ENCODE results near the gene DCXR.
A peak's percentile ranks its signal among the peaks of the same experiment; 100 is the strongest.

Gene DCXR

DNA sequence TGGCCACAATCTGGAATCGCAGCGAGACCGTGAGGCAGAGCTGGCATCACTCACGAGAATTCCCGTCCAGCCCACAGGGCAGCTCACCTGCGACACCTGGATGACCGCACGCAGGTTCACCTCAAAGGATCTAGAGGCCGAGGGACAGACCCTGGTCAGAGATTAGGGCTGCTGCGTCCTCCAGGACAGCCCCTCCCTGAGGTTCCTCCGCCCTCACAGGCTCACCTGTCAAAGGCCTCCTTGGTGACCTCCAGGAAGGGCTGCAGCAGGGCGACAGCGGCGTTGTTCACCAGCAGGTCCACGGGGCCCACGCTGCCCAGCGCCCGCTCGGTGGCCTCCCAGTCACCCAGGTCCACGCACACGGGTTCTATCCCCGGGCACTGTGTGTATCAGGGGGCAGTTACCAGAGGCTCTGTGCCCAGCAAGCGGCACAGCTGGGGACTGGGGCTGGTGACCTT, 834 bp downstream of the DCXR start:
- peaks cover 28% of the 10 kb centered on the region for H3K36me3 ChIP-seq (ENCODE audit: insufficient read depth, low read length)
- H3K4me2 ChIP-seq (ENCODE audit: insufficient read depth, low read length) = peak overlapping the region; percentile 85
- H3K4me3 ChIP-seq (ENCODE audit: low read depth in 1 of 2, low read length in 2 of 2) = peak overlapping the region; percentile 67 to 68
- H3K27me3 ChIP-seq (ENCODE audit: insufficient read depth, low read length, poor library complexity) = no peaks in the 10 kb centered on the region
- ATAC-seq (ENCODE audit: insufficient read depth, low read depth) (no peak), DNase-seq (no peak)
- peak overlapping the region; percentile 74 for H3K9ac ChIP-seq (ENCODE audit: low read depth, low read length)
- no peak for TF ChIP-seq EZH2 (IDR thresholded peaks at IDR 0.05; ENCODE audit: borderline replicate concordance, low read depth, low read length, severe bottlenecking)
- no peak for TF ChIP-seq CTCF (IDR thresholded peaks at IDR 0.05; ENCODE audit: borderline replicate concordance, extremely low read depth, low read length, poor library complexity, severe bottlenecking)
- H3K9me3 ChIP-seq (ENCODE audit: insufficient read depth, low read length, severe bottlenecking) = no peaks in the 10 kb centered on the region
- H3K79me2 ChIP-seq (ENCODE audit: insufficient read depth, low read length) = peaks cover 21% of the 10 kb centered on the region
- peaks cover 29% of the 10 kb centered on the region for H4K20me1 ChIP-seq (ENCODE audit: insufficient read depth, low read length)
- peak overlapping the region; percentile 77 for H3K27ac ChIP-seq (ENCODE audit: low read length)
- H2AFZ ChIP-seq (ENCODE audit: low read depth, low read length) = peak overlapping the region; percentile 65
- H3K4me1 ChIP-seq (ENCODE audit: insufficient read depth, low read length) = peaks cover 36% of the 10 kb centered on the region

- H3K4me2 ChIP-seq (ENCODE audit: insufficient read depth, low read length) = peak overlapping the region; percentile 85
- H3K36me3 ChIP-seq (ENCODE audit: insufficient read depth, low read length) = peaks cover 28% of the 10 kb centered on the region
- no peak for TF ChIP-seq EZH2 (IDR thresholded peaks at IDR 0.05; ENCODE audit: borderline replicate concordance, low read depth, low read length, severe bottlenecking)
- TF ChIP-seq CTCF (IDR thresholded peaks at IDR 0.05; ENCODE audit: borderline replicate concordance, extremely low read depth, low read length, poor library complexity, severe bottlenecking) = no peak
- H3K9ac ChIP-seq (ENCODE audit: low read depth, low read length) = peak overlapping the region; percentile 74
- H3K27me3 ChIP-seq (ENCODE audit: insufficient read depth, low read length, poor library complexity) = no peaks in the 10 kb centered on the region
- H3K4me3 ChIP-seq (ENCODE audit: low read depth in 1 of 2, low read length in 2 of 2) = peak overlapping the region; percentile 67 to 68; a peak in 3 of 4 replicates
- ATAC-seq (ENCODE audit: insufficient read depth, low read depth) (no peak), DNase-seq (no peak)
- H2AFZ ChIP-seq (ENCODE audit: low read depth, low read length) = no peak overlapping the region
- H3K4me1 ChIP-seq (ENCODE audit: insufficient read depth, low read length) = peaks cover 36% of the 10 kb centered on the region
- H4K20me1 ChIP-seq (ENCODE audit: insufficient read depth, low read length) = peaks cover 29% of the 10 kb centered on the region
- H3K79me2 ChIP-seq (ENCODE audit: insufficient read depth, low read length) = peaks cover 21% of the 10 kb centered on the region
- peak overlapping the region; percentile 77 for H3K27ac ChIP-seq (ENCODE audit: low read length)
- H3K9me3 ChIP-seq (ENCODE audit: insufficient read depth, low read length, severe bottlenecking) = no peaks in the 10 kb centered on the region
Observed at GRCh38 chr17:82035956-82036633, 1.4 kb downstream of the DCXR start.

GRCh38 chr17:82035488-82035887, 2.0 kb downstream of the DCXR start:
- Histone ChIP-seq H3K79me2 (ENCODE audit: insufficient read depth, low read length) (peaks cover 21% of the 10 kb centered on the region), H3K4me1 (ENCODE audit: insufficient read depth, low read length) (peaks cover 42% of the 10 kb centered on the region), H4K20me1 (ENCODE audit: insufficient read depth, low read length) (peaks cover 29% of the 10 kb centered on the region), H2AFZ (ENCODE audit: low read depth, low read length) (no peak overlapping the region), H3K9ac (ENCODE audit: low read depth, low read length) (peak overlapping the region; percentile 74; the same call in 1 of the 2 replicates), H3K27me3 (ENCODE audit: insufficient read depth, low read length, poor library complexity) (no peaks in the 10 kb centered on the region), H3K27ac (ENCODE audit: low read length) (no peak overlapping the region), H3K9me3 (ENCODE audit: insufficient read depth, low read length, severe bottlenecking) (no peaks in the 10 kb centered on the region), H3K36me3 (ENCODE audit: insufficient read depth, low read length) (peaks cover 28% of the 10 kb centered on the region), H3K4me2 (ENCODE audit: insufficient read depth, low read length) (peak overlapping the region; percentile 85; the same call in 1 of the 2 replicates), H3K4me3 (ENCODE audit: low read depth in 1 of 2, low read length in 2 of 2) (0 out of 4 replicates have a peak overlapping the region, but pooled peaks of 1 of the 2 experiments have one; percentile 68)
- ATAC-seq (ENCODE audit: insufficient read depth, low read depth) (no peak), DNase-seq (no peak)
- TF ChIP-seq EZH2 (IDR thresholded peaks at IDR 0.05; ENCODE audit: borderline replicate concordance, low read depth, low read length, severe bottlenecking) = no peak

DNA sequence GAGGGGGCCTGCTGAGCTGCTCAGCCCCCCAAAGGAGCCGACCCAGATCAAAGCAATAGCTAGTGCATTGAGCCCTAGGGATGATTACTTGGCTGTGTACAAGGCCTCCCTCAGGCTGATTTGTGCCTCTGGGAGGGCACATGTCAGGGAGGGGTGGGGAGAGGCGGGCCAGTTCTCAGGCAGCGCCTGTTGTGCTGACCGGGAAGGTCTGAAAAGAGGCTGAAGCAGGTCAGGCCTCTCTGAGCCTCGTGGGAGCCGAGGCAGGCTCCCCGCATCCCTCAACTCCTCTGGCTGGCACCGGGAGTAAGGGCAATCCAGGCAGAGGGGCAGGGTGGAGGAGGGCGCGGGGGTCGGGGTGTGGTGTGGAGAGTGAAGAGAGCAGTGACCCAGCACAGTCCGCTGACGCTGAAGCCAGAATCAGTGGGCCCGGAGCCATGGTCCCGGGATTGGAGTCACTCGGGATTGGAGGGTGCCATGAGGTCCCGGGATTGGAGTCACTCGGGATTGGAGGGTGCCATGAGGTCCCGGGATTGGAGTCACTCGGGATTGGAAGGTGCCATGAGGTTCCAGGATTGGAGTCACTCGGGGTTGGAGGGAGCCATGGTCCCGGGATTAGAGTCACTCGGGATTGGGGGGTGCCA, 3.0 kb downstream of the DCXR start:
- Histone ChIP-seq H3K4me3 (ENCODE audit: low read depth in 1 of 2, low read length in 2 of 2) (no peak overlapping the region), H3K9me3 (ENCODE audit: insufficient read depth, low read length, severe bottlenecking) (no peaks in the 10 kb centered on the region), H3K27ac (ENCODE audit: low read length) (no peak overlapping the region), H3K27me3 (ENCODE audit: insufficient read depth, low read length, poor library complexity) (no peaks in the 10 kb centered on the region), H2AFZ (ENCODE audit: low read depth, low read length) (no peak overlapping the region), H3K36me3 (ENCODE audit: insufficient read depth, low read length) (peaks cover 36% of the 10 kb centered on the region), H3K79me2 (ENCODE audit: insufficient read depth, low read length) (peaks cover 21% of the 10 kb centered on the region), H3K4me1 (ENCODE audit: insufficient read depth, low read length) (peaks cover 52% of the 10 kb centered on the region), H3K9ac (ENCODE audit: low read depth, low read length) (no peak overlapping the region), H4K20me1 (ENCODE audit: insufficient read depth, low read length) (peaks cover 37% of the 10 kb centered on the region), H3K4me2 (ENCODE audit: insufficient read depth, low read length) (no peak overlapping the region)
- peak; percentile 8 for DNase-seq
- no peak for TF ChIP-seq CTCF (IDR thresholded peaks at IDR 0.05; ENCODE audit: borderline replicate concordance, extremely low read depth, low read length, poor library complexity, severe bottlenecking)
- no peak for TF ChIP-seq EZH2 (IDR thresholded peaks at IDR 0.05; ENCODE audit: borderline replicate concordance, low read depth, low read length, severe bottlenecking)
- ATAC-seq (ENCODE audit: insufficient read depth, low read depth) = no peak
